ENCODE data around the gene SPOCD1. TPM values are rescaled to one million over a fixed set of nuclear protein-coding genes. Genes with fewer than 3 reads are reported as not detected.

SPOCD1 gene
- total RNA-seq, 3 donors from 2014 or later = 0.15 to 11.1 (median 1.1) TPM

- no peaks in the 10 kb centered on the region for H3K9me3 ChIP-seq
- DNase-seq (ENCODE audit: low spot score in 2 of 2) = no peak
- TF ChIP-seq POLR2AphosphoS5 (IDR thresholded peaks at IDR 0.05) = no peak
- TF ChIP-seq POLR2A (IDR thresholded peaks at IDR 0.05) = no peak
- no peak for TF ChIP-seq CTCF (IDR thresholded peaks at IDR 0.05)
- no peaks in the 10 kb centered on the region for H3K4me1 ChIP-seq
- no peaks in the 10 kb centered on the region for H3K27me3 ChIP-seq
- no peaks in the 10 kb centered on the region for H3K36me3 ChIP-seq
- intact Hi-C loops (cut with DNase I; ENCODE audit: low total_unique reads) = no loop called here
- no peak overlapping the region for H3K27ac ChIP-seq
- H3K4me3 ChIP-seq = no peak overlapping the region
These were observed 11.7 kb downstream of the SPOCD1 start for GRCh38 chr1:31804098-31804497.

GRCh38 chr1:31803610-31804009 is 12.2 kb downstream of the SPOCD1 start:
- Histone ChIP-seq H3K4me3 (no peak overlapping the region), H3K4me1 (no peaks in the 10 kb centered on the region), H3K36me3 (no peaks in the 10 kb centered on the region), H3K9me3 (no peaks in the 10 kb centered on the region), H3K27me3 (no peaks in the 10 kb centered on the region), H3K27ac (no peak overlapping the region)
- DNase-seq (ENCODE audit: low spot score in 2 of 2) = no peak
- intact Hi-C loops (cut with DNase I; ENCODE audit: low total_unique reads) = no loop called here
- TF ChIP-seq POLR2AphosphoS5 (IDR thresholded peaks at IDR 0.05) (no peak), POLR2A (IDR thresholded peaks at IDR 0.05) (no peak), CTCF (IDR thresholded peaks at IDR 0.05) (no peak)

GRCh38 chr1:31802190-31803150 is 13.4 kb downstream of the SPOCD1 start:
- no peaks in the 10 kb centered on the region for H3K9me3 ChIP-seq
- H3K4me1 ChIP-seq = peaks cover 0 to 2% of the 10 kb centered on the region in 2 donors
- H3K27ac ChIP-seq = peak overlapping the region in 1 of 2 donors; percentile 26
- intact Hi-C loops (cut with DNase I; ENCODE audit: low total_unique reads) = no loop called here
- H3K36me3 ChIP-seq = no peaks in the 10 kb centered on the region
- TF ChIP-seq POLR2AphosphoS5 (IDR thresholded peaks at IDR 0.05) = no peak
- no peak for TF ChIP-seq CTCF (IDR thresholded peaks at IDR 0.05)
- TF ChIP-seq POLR2A (IDR thresholded peaks at IDR 0.05) = no peak
- H3K27me3 ChIP-seq = no peaks in the 10 kb centered on the region
- peak overlapping the region in 2 of 3 donors; percentile 24 to 50 for H3K4me3 ChIP-seq
- DNase-seq (ENCODE audit: low spot score in 2 of 2) = no peak

GRCh38 chr1:31801458-31801857 is 14.4 kb downstream of the SPOCD1 start:
- no peaks in the 10 kb centered on the region for H3K9me3 ChIP-seq
- no peaks in the 10 kb centered on the region for H3K27me3 ChIP-seq
- H3K27ac ChIP-seq = no peak overlapping the region
- no peaks in the 10 kb centered on the region for H3K36me3 ChIP-seq
- intact Hi-C loops (cut with DNase I; ENCODE audit: low total_unique reads) = no loop called here
- peaks cover 0 to 2% of the 10 kb centered on the region in 2 donors for H3K4me1 ChIP-seq
- H3K4me3 ChIP-seq = no peak overlapping the region
- no peak for DNase-seq (ENCODE audit: low spot score in 2 of 2)
- no peak for TF ChIP-seq POLR2AphosphoS5 (IDR thresholded peaks at IDR 0.05)
- TF ChIP-seq CTCF (IDR thresholded peaks at IDR 0.05) = no peak
- no peak for TF ChIP-seq POLR2A (IDR thresholded peaks at IDR 0.05)

GRCh38 chr1:31800674-31800967 is 15.2 kb downstream of the SPOCD1 start:
- intact Hi-C loops (cut with DNase I; ENCODE audit: low total_unique reads) = no loop called here
- no peak for DNase-seq (ENCODE audit: low spot score in 2 of 2)
- no peaks in the 10 kb centered on the region for H3K9me3 ChIP-seq
- H3K36me3 ChIP-seq = no peaks in the 10 kb centered on the region
- no peak overlapping the region for H3K4me3 ChIP-seq
- no peak overlapping the region for H3K27ac ChIP-seq
- peaks cover 0 to 2% of the 10 kb centered on the region in 2 donors for H3K4me1 ChIP-seq
- TF ChIP-seq POLR2AphosphoS5 (IDR thresholded peaks at IDR 0.05) (no peak), POLR2A (IDR thresholded peaks at IDR 0.05) (no peak), CTCF (IDR thresholded peaks at IDR 0.05) (no peak)
- H3K27me3 ChIP-seq = no peaks in the 10 kb centered on the region
